ENCODE results near the gene PARD6B. TPM values are rescaled to one million over a fixed set of nuclear protein-coding genes. Genes with fewer than 3 reads are reported as not detected.
"Not testable (repeated sequence)": the region's sequence is repeated elsewhere in the genome, so short reads cannot be mapped to it uniquely, and the experiment has no call there.

The PARD6B gene
- total RNA-seq, 1 donor from 2014 or later = 32.5 TPM

DNA sequence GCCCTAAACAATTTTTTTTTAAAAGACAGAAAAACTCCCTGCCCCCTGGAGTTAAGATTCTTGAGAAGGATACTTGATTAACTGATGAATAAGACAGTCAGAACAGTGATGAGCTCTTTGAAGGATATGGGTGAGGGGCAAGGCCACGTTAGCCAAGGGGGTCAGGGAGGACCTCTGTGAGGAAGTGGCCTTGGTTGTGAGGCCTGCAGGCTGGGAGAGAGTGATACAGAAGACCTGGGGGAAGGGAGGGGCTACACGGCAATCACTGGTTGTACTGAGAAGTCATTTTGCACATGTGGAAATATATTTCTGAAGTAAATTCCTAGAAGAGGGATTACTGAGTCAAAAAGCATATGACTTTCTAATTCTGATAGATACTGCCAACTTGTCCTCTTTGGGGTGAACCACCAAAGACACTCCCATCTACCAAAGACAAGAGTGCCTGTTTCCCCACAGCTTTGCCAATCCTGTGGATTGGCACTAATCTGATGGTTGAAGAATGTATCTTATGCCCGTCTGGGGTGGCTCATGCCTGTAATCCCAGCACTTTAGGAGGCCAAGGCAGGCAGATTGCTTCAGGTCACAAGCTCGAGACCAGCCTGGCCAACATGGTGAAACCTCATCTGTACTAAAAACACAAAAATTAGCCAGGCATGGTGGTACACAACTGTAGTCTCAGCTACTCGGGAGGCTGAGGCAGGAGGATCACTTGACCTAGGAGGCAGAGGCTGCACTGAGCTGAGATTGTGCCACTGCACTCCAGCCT, 41.2 kb downstream of the PARD6B start:
- ATAC-seq (no peak), DNase-seq (peak; percentile 18)
- TF ChIP-seq, protein P1, sequence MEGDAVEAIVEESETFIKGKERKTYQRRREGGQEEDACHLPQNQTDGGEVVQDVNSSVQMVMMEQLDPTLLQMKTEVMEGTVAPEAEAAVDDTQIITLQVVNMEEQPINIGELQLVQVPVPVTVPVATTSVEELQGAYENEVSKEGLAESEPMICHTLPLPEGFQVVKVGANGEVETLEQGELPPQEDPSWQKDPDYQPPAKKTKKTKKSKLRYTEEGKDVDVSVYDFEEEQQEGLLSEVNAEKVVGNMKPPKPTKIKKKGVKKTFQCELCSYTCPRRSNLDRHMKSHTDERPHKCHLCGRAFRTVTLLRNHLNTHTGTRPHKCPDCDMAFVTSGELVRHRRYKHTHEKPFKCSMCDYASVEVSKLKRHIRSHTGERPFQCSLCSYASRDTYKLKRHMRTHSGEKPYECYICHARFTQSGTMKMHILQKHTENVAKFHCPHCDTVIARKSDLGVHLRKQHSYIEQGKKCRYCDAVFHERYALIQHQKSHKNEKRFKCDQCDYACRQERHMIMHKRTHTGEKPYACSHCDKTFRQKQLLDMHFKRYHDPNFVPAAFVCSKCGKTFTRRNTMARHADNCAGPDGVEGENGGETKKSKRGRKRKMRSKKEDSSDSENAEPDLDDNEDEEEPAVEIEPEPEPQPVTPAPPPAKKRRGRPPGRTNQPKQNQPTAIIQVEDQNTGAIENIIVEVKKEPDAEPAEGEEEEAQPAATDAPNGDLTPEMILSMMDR (IDR thresholded peaks at IDR 0.05) = no peak
- no peaks in the 10 kb centered on the region for H3K27me3 ChIP-seq (ENCODE audit: low read depth)
- H3K36me3 ChIP-seq = no peaks in the 10 kb centered on the region
- intact Hi-C loops (cut with DNase I) = no loop called here
- H3K4me3 ChIP-seq = no peak overlapping the region
- no peaks in the 10 kb centered on the region for H3K4me1 ChIP-seq
- H3K27ac ChIP-seq = no peak overlapping the region
- no peaks in the 10 kb centered on the region for H3K9me3 ChIP-seq

DNA sequence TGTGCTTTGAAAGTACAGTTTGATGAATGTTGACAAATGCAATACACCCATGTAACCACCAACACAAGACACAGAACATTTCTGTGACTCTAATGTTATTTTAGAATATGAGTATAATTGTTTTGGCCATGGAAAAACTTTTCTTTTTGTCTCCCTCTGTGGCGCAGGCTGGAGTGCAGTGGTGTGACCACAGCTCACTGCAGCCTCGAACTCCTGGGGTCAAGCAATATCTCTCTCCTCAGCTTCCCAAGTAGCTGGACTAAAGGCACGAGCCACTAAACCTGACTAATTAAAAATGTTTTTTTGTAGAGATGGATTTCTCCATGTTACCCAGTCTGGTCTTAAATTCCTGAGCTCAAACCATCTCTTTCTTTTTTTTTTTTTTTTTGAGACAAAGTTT, 43.1 kb downstream of the PARD6B start:
- no peak overlapping the region for H3K4me3 ChIP-seq
- no peaks in the 10 kb centered on the region for H3K36me3 ChIP-seq
- TF ChIP-seq, protein P1 (IDR thresholded peaks at IDR 0.05) = no peak
- DNase-seq = no peak
- no peaks in the 10 kb centered on the region for H3K4me1 ChIP-seq
- H3K9me3 ChIP-seq = no peaks in the 10 kb centered on the region
- no peaks in the 10 kb centered on the region for H3K27me3 ChIP-seq (ENCODE audit: low read depth)
- H3K27ac ChIP-seq = no peak overlapping the region
- no peak for ATAC-seq
- intact Hi-C loops (cut with DNase I) = no loop called here

DNA sequence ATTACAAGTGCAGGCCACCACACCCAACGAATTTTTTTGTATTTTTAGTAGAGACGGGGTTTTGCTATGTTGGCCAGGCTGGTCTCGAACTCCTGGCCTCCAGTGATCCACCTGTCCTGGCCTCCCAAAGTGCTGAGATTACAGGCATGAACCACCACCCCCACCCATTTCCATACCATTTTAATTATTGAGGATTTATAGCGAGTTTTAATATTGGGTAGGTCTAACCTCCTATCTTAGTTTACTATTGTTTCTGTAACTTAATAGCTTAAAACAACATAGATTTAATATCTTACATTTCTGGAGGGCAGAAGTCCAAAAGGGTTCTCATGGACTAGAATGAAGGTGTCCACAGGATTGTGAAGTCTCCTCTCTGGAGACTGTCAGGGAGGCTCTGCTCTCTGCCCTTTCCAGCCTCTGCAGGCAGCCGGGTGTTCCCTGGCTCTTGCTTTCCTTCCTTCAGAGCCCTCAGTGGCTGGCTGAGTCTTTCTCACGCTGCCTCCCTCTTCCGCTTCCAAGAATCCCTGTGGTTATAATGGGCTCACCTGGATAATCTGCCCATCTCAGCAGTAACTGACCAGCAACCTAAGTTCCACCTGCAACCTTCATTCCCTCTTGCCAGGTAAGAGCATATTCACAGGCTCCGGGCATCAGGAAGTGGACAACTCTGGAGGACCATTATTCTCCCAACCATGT, 44.9 kb downstream of the PARD6B start:
- Histone ChIP-seq H3K27ac (no peak overlapping the region), H3K27me3 (ENCODE audit: low read depth) (no peaks in the 10 kb centered on the region), H3K9me3 (no peaks in the 10 kb centered on the region), H3K4me1 (no peaks in the 10 kb centered on the region), H3K4me3 (no peak overlapping the region), H3K36me3 (no peaks in the 10 kb centered on the region)
- TF ChIP-seq, protein P1 (IDR thresholded peaks at IDR 0.05) = no peak
- DNase-seq (no peak), ATAC-seq (no peak)
- intact Hi-C loops (cut with DNase I) = no loop called here

DNA sequence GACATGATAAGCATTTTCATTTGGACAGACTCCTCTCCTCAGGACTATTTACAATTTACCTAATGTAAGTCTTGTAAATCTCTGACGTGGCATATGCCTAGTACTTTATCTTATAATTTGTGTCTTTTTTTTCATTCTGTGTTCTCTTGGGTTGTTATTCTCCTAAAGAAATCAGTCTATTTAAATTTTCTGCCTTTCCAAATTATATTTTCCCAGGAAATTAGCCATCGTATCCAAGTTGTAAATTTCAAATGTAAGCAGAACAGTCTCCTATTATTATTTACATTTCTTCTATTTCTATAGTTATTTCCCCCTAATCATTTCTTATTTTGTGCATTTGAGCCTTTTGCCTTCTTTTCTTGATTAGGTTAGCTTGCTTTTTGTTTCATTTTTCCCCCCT, 46.0 kb downstream of the PARD6B start:
- DNase-seq (no peak), ATAC-seq (no peak)
- Histone ChIP-seq H3K36me3 (no peaks in the 10 kb centered on the region), H3K27ac (no peak overlapping the region), H3K4me1 (no peaks in the 10 kb centered on the region), H3K4me3 (no peak overlapping the region), H3K9me3 (no peaks in the 10 kb centered on the region), H3K27me3 (ENCODE audit: low read depth) (no peaks in the 10 kb centered on the region)
- TF ChIP-seq, protein P1 (IDR thresholded peaks at IDR 0.05) = no peak
- intact Hi-C loops (cut with DNase I) = no loop called here

DNA sequence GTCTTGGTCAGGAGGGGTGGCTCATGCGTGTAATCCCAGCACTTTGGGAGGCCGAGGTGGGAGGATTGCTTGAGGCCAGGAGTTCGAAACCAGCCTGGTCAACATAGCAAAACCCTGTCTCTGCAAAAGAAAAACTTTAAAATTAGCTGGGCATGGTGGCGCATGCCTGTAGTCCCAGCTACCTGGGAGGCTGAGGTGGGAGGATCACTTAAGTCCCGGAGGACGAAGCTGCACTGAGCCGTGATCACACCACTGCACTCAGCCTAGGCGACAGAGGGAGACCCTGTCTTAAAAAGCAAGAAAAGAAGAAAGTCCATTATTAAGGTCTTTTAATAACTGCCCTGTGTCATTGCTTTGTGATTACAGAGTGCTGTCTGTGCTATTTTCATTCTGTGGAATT, 47.6 kb downstream of the PARD6B start:
- H3K36me3 ChIP-seq; H3K27ac ChIP-seq; intact Hi-C loops (cut with DNase I); ATAC-seq; H3K27me3 ChIP-seq (ENCODE audit: low read depth); H3K9me3 ChIP-seq; H3K4me1 ChIP-seq; H3K4me3 ChIP-seq: not testable (repeated sequence)
- peak; percentile 10 for DNase-seq

DNA sequence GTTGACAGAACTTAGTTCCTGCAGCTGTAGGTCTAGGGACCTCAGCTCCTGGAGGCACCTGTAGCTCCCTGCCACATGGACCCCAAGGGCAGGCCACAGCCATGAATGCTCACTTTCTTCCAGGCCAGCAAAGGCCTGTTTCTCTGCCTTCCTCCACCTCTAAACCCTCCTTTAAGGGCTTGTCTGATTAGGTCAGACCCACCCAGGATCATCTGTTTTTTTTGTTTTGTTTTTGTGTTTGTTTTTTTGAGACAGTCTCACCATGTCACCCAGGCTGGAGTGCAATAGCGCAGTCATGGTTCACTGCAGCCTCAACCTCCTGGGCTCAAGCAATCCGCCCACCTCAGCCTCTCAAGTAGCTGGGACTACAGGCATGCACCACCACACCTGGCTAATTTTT, 52.0 kb downstream of the PARD6B start:
- Histone ChIP-seq H3K4me3 (no peak overlapping the region), H3K9me3 (no peaks in the 10 kb centered on the region), H3K4me1 (no peaks in the 10 kb centered on the region), H3K27me3 (ENCODE audit: low read depth) (no peaks in the 10 kb centered on the region), H3K36me3 (no peaks in the 10 kb centered on the region), H3K27ac (no peak overlapping the region)
- DNase-seq (no peak), ATAC-seq (no peak)
- intact Hi-C loops (cut with DNase I) = no loop called here
- TF ChIP-seq, protein P1 (IDR thresholded peaks at IDR 0.05) = no peak

Data from lower lobe of right lung (tissue), 2 donors.